ENCODE data around the gene FLOT1.
"Not testable (repeated sequence)": the region's sequence is repeated elsewhere in the genome, so short reads cannot be mapped to it uniquely, and the experiment has no call there.

FLOT1 gene

GRCh38 chr6:30726506-30727413 is 15.7 kb downstream of the FLOT1 start:
- no peak overlapping the region for H3K4me3 ChIP-seq (ENCODE audit: low read depth, low read length)
- peak overlapping the region; percentile 59 for H3K27ac ChIP-seq (ENCODE audit: low read depth, low read length)
- H3K79me2 ChIP-seq (ENCODE audit: control insufficient read depth, insufficient read depth, low read length, unreplicated experiment), result peaks cover 30% of the 10 kb centered on the region
- peaks cover 31% of the 10 kb centered on the region for H3K36me3 ChIP-seq (ENCODE audit: insufficient read depth, low read length)
- H3K27me3 ChIP-seq (ENCODE audit: insufficient read depth, low read length), result no peaks in the 10 kb centered on the region
- H2AFZ ChIP-seq (ENCODE audit: low read length, unreplicated experiment), result no peak overlapping the region
- peaks cover 40% of the 10 kb centered on the region for H3K4me1 ChIP-seq (ENCODE audit: control insufficient read depth, insufficient read depth, low read length, unreplicated experiment)

GRCh38 chr6:30725713-30726505 is 16.6 kb downstream of the FLOT1 start:
- peaks cover 35% of the 10 kb centered on the region for H3K36me3 ChIP-seq (ENCODE audit: insufficient read depth, low read length)

GRCh38 chr6:30724906-30725667 is 17.4 kb downstream of the FLOT1 start:
- peaks cover 40% of the 10 kb centered on the region for H3K4me1 ChIP-seq (ENCODE audit: control insufficient read depth, insufficient read depth, low read length, unreplicated experiment)
- H3K79me2 ChIP-seq (ENCODE audit: control insufficient read depth, insufficient read depth, low read length, unreplicated experiment), result peaks cover 45% of the 10 kb centered on the region
- H3K27ac ChIP-seq (ENCODE audit: low read depth, low read length), result peak overlapping the region; percentile 61
- H2AFZ ChIP-seq (ENCODE audit: low read length, unreplicated experiment), result no peak overlapping the region
- H3K4me3 ChIP-seq (ENCODE audit: low read depth, low read length), result no peak overlapping the region
- H3K36me3 ChIP-seq (ENCODE audit: insufficient read depth, low read length), result peaks cover 35% of the 10 kb centered on the region
- H3K27me3 ChIP-seq (ENCODE audit: insufficient read depth, low read length), result no peaks in the 10 kb centered on the region

More at GRCh38 chr6:30725713-30726505, 16.6 kb downstream of the FLOT1 start:
- Histone ChIP-seq H3K4me3 (ENCODE audit: low read depth, low read length) (no peak overlapping the region), H3K27me3 (ENCODE audit: insufficient read depth, low read length) (no peaks in the 10 kb centered on the region), H3K79me2 (ENCODE audit: control insufficient read depth, insufficient read depth, low read length, unreplicated experiment) (peaks cover 37% of the 10 kb centered on the region), H3K4me1 (ENCODE audit: control insufficient read depth, insufficient read depth, low read length, unreplicated experiment) (peaks cover 40% of the 10 kb centered on the region), H2AFZ (ENCODE audit: low read length, unreplicated experiment) (no peak overlapping the region), H3K27ac (ENCODE audit: low read depth, low read length) (peak overlapping the region; percentile 61)

GRCh38 chr6:30723843-30724741 is 18.4 kb downstream of the FLOT1 start:
- H3K4me1 ChIP-seq (ENCODE audit: control insufficient read depth, insufficient read depth, low read length, unreplicated experiment), result peaks cover 41% of the 10 kb centered on the region
- H3K27me3 ChIP-seq (ENCODE audit: insufficient read depth, low read length); H2AFZ ChIP-seq (ENCODE audit: low read length, unreplicated experiment): not testable (repeated sequence)
- peaks cover 31% of the 10 kb centered on the region for H3K36me3 ChIP-seq (ENCODE audit: insufficient read depth, low read length)
- H3K4me3 ChIP-seq (ENCODE audit: low read depth, low read length), result peak overlapping the region; percentile 80
- H3K79me2 ChIP-seq (ENCODE audit: control insufficient read depth, insufficient read depth, low read length, unreplicated experiment), result peaks cover 53% of the 10 kb centered on the region
- peak overlapping the region; percentile 61 for H3K27ac ChIP-seq (ENCODE audit: low read depth, low read length)

- Histone ChIP-seq H3K36me3 (ENCODE audit: insufficient read depth, low read length) (peaks cover 31% of the 10 kb centered on the region), H3K27ac (ENCODE audit: low read depth, low read length) (peak overlapping the region; percentile 49), H3K4me1 (ENCODE audit: control insufficient read depth, insufficient read depth, low read length, unreplicated experiment) (peaks cover 47% of the 10 kb centered on the region), H3K4me3 (ENCODE audit: low read depth, low read length) (peak overlapping the region; percentile 80), H3K79me2 (ENCODE audit: control insufficient read depth, insufficient read depth, low read length, unreplicated experiment) (peaks cover 60% of the 10 kb centered on the region)
- not testable (repeated sequence) for H3K27me3 ChIP-seq (ENCODE audit: insufficient read depth, low read length); H2AFZ ChIP-seq (ENCODE audit: low read length, unreplicated experiment)
These were observed 19.2 kb downstream of the FLOT1 start for GRCh38 chr6:30723159-30723842.

GRCh38 chr6:30722280-30723112 is 20.0 kb downstream of the FLOT1 start:
- H3K4me3 ChIP-seq (ENCODE audit: low read depth, low read length), result peak overlapping the region; percentile 80
- peaks cover 39% of the 10 kb centered on the region for H3K4me1 ChIP-seq (ENCODE audit: control insufficient read depth, insufficient read depth, low read length, unreplicated experiment)
- peak overlapping the region; percentile 97 for H3K27ac ChIP-seq (ENCODE audit: low read depth, low read length)
- no peak overlapping the region for H2AFZ ChIP-seq (ENCODE audit: low read length, unreplicated experiment)
- peaks cover 60% of the 10 kb centered on the region for H3K79me2 ChIP-seq (ENCODE audit: control insufficient read depth, insufficient read depth, low read length, unreplicated experiment)
- H3K36me3 ChIP-seq (ENCODE audit: insufficient read depth, low read length), result peaks cover 31% of the 10 kb centered on the region
- H3K27me3 ChIP-seq (ENCODE audit: insufficient read depth, low read length), result no peaks in the 10 kb centered on the region

- H2AFZ ChIP-seq (ENCODE audit: low read length, unreplicated experiment); H3K27me3 ChIP-seq (ENCODE audit: insufficient read depth, low read length): not testable (repeated sequence)
- H3K4me3 ChIP-seq (ENCODE audit: low read depth, low read length), result peak overlapping the region; percentile 80
- H3K36me3 ChIP-seq (ENCODE audit: insufficient read depth, low read length), result peaks cover 31% of the 10 kb centered on the region
- H3K4me1 ChIP-seq (ENCODE audit: control insufficient read depth, insufficient read depth, low read length, unreplicated experiment), result peaks cover 38% of the 10 kb centered on the region
- H3K79me2 ChIP-seq (ENCODE audit: control insufficient read depth, insufficient read depth, low read length, unreplicated experiment), result peaks cover 60% of the 10 kb centered on the region
- peak overlapping the region; percentile 97 for H3K27ac ChIP-seq (ENCODE audit: low read depth, low read length)
These were observed 20.5 kb downstream of the FLOT1 start for GRCh38 chr6:30722025-30722279.

GRCh38 chr6:30721198-30722024 is 21.1 kb downstream of the FLOT1 start:
- H3K79me2 ChIP-seq (ENCODE audit: control insufficient read depth, insufficient read depth, low read length, unreplicated experiment), result peaks cover 66% of the 10 kb centered on the region
- H3K27me3 ChIP-seq (ENCODE audit: insufficient read depth, low read length), result no peaks in the 10 kb centered on the region
- H2AFZ ChIP-seq (ENCODE audit: low read length, unreplicated experiment), result no peak overlapping the region
- H3K4me3 ChIP-seq (ENCODE audit: low read depth, low read length), result peak overlapping the region; percentile 80
- H3K4me1 ChIP-seq (ENCODE audit: control insufficient read depth, insufficient read depth, low read length, unreplicated experiment), result peaks cover 40% of the 10 kb centered on the region
- peak overlapping the region; percentile 97 for H3K27ac ChIP-seq (ENCODE audit: low read depth, low read length)
- H3K36me3 ChIP-seq (ENCODE audit: insufficient read depth, low read length), result peaks cover 31% of the 10 kb centered on the region
